ENCODE data around the gene ZNF784. TPM values are rescaled to one million over a fixed set of nuclear protein-coding genes. Genes with fewer than 3 reads are reported as not detected.
A peak's percentile ranks its signal among the peaks of the same experiment; 100 is the strongest.
"Not testable (repeated sequence)": the region's sequence is repeated elsewhere in the genome, so short reads cannot be mapped to it uniquely, and the experiment has no call there.

Gene ZNF784
- polyA plus RNA-seq, 2 of the 4 experiments (the other 2 are of a cell fraction): 3.5 to 6.6 TPM

GRCh38 chr19:55584871-55585270 lies 39.5 kb downstream of the ZNF784 start:
- FAIRE-seq: no peak
- no peaks in the 10 kb centered on the region for H3K9me3 ChIP-seq
- ATAC-seq: no peak
- no peak overlapping the region for H3K27ac ChIP-seq
- peaks cover 34% of the 10 kb centered on the region for H3K4me1 ChIP-seq
- POLR2A ChIA-PET: interaction anchor here (0.8 to 1.4 kb wide), 3 partner anchors 15 to 108 kb away, joined by 3 to 7 read pairs (median 3); partner anchors contain the start of genes FIZ1, ZNF628 and ZNF865
- 93% methylated on average over 11 of the region's 11 CpGs for WGBS (ENCODE audit: missing lambda C conversion rate)
- CTCF ChIA-PET: interaction anchor here (0.9 to 3.4 kb wide), 4 partner anchors 14 to 117 kb away, joined by 3 to 17 read pairs (median 4); partner anchors contain the start of gene FIZ1
- no peak overlapping the region for H3K4me2 ChIP-seq
- TF ChIP-seq BCL3 (IDR thresholded peaks at IDR 0.05) (no peak), RAD21 (conservative IDR thresholded peaks at IDR 0.05 in 1 of 2, IDR thresholded peaks at IDR 0.05 in 1 of 2) (no peak), CHD4 (IDR thresholded peaks at IDR 0.05; ENCODE audit: borderline replicate concordance) (no peak), CBX8 (IDR thresholded peaks at IDR 0.05) (no peak), EP300 (IDR thresholded peaks at IDR 0.05) (no peak)
- DNase-seq (ENCODE audit: low read depth in 1 of 2, low spot score in 1 of 2): no peak
- H3K4me3 ChIP-seq: no peak overlapping the region

- CTCF ChIA-PET: interaction anchor here (0.7 to 3.4 kb wide), 6 partner anchors 9 to 116 kb away, joined by 3 to 17 read pairs (median 4); partner anchors contain the start of gene FIZ1
- ATAC-seq; H3K9me3 ChIP-seq; H3K27ac ChIP-seq; H3K4me2 ChIP-seq; H3K4me3 ChIP-seq; FAIRE-seq; DNase-seq (ENCODE audit: low read depth in 1 of 2, low spot score in 1 of 2): not testable (repeated sequence)
- POLR2A ChIA-PET: interaction anchor here (1.1 to 1.4 kb wide), 2 partner anchors 15 to 21 kb away, joined by 3 read pairs; partner anchors contain the start of genes FIZ1 and ZNF865
- 90% methylated on average over 8 of the region's 8 CpGs for WGBS (ENCODE audit: missing lambda C conversion rate)
- H3K4me1 ChIP-seq: peaks cover 39% of the 10 kb centered on the region
These were observed 40.5 kb downstream of the ZNF784 start for GRCh38 chr19:55583897-55584296.

- POLR2A ChIA-PET: interaction anchor here (1.1 to 2.7 kb wide), 6 partner anchors 17 to 62 kb away, joined by 4 to 22 read pairs (median 9); partner anchors contain the start of genes FIZ1, ZNF524 and ZNF865
- 0 out of 2 replicates have a peak, but pooled peaks have one; percentile 1 for TF ChIP-seq MAX (IDR thresholded peaks at IDR 0.05)
- CTCF ChIA-PET: interaction anchor here (0.6 to 3.0 kb wide), 8 partner anchors 24 to 441 kb away, joined by 3 to 20 read pairs (median 6); partner anchors contain the start of gene ZNF865
- not testable (repeated sequence) for FAIRE-seq; DNase-seq (ENCODE audit: low read depth in 1 of 2, low spot score in 1 of 2); H3K4me3 ChIP-seq; H3K9me3 ChIP-seq; ATAC-seq
- Histone ChIP-seq H3K4me2 (peak overlapping the region; percentile 85), H3K4me1 (peaks cover 39% of the 10 kb centered on the region), H3K27ac (peak overlapping the region; percentile 99 to 100)
- WGBS (ENCODE audit: missing lambda C conversion rate): 42% methylated on average over 4 of the region's 4 CpGs
These were observed 42.1 kb downstream of the ZNF784 start for GRCh38 chr19:55582284-55582683.

- H3K9me3 ChIP-seq: no peaks in the 10 kb centered on the region
- H3K4me1 ChIP-seq: peaks cover 38% of the 10 kb centered on the region
- peak overlapping the region; percentile 85 for H3K4me2 ChIP-seq
- peak overlapping the region; percentile 99 to 100 for H3K27ac ChIP-seq
- 3% methylated on average over 6 of the region's 6 CpGs for WGBS (ENCODE audit: missing lambda C conversion rate)
- POLR2A ChIA-PET: interaction anchor here (1.1 to 2.7 kb wide), 6 partner anchors 18 to 62 kb away, joined by 4 to 22 read pairs (median 9); partner anchors contain the start of genes FIZ1, ZNF524 and ZNF865
- DNase-seq (ENCODE audit: low read depth in 1 of 2, low spot score in 1 of 2) (peak; percentile 67 to 88), FAIRE-seq (peak; percentile 98), ATAC-seq (peak; percentile 42 to 69; a peak in 5 of 6 replicates)
- peak overlapping the region; percentile 96; the same call in 2 of the 3 replicates for H3K4me3 ChIP-seq
- CTCF ChIA-PET: interaction anchor here (1.0 to 3.0 kb wide), 8 partner anchors 25 to 86 kb away, joined by 3 to 20 read pairs (median 6); partner anchors contain the start of gene ZNF865
- TF ChIP-seq MAX (IDR thresholded peaks at IDR 0.05): peak; percentile 41; the same call in 1 of the 2 replicates
- TF ChIP-seq HOXB5 (CRISPR knock-in tag; IDR thresholded peaks at IDR 0.05): peak; percentile 29; the same call in 1 of the 2 replicates
- peak; percentile 73; the same call in 1 of the 2 replicates for TF ChIP-seq GATA3 (IDR thresholded peaks at IDR 0.05; ENCODE audit: borderline replicate concordance)
- peak; percentile 73; the same call in 1 of the 2 replicates for TF ChIP-seq PBX3 (IDR thresholded peaks at IDR 0.05)
- TF ChIP-seq FOSB (CRISPR knock-in tag; IDR thresholded peaks at IDR 0.05): no peak
- TF ChIP-seq HES2 (IDR thresholded peaks at IDR 0.05): no peak
These were observed 42.5 kb downstream of the ZNF784 start for GRCh38 chr19:55581823-55582223.

Data from A549 (cell line).